ENCODE measurements around the gene IL1RAP.
A peak's percentile ranks its signal among the peaks of the same experiment; 100 is the strongest.
"Not testable (repeated sequence)": the region's sequence is repeated elsewhere in the genome, so short reads cannot be mapped to it uniquely, and the experiment has no call there.

IL1RAP gene

GRCh38 chr3:190517687-190518086, 3.8 kb downstream of the IL1RAP start:
- ATAC-seq (ENCODE audit: low read depth): peak; percentile 24; the same call in 2 of the 3 replicates
- DNase-seq (ENCODE audit: low spot score): no peak
- Histone ChIP-seq H3K27me3 (ENCODE audit: insufficient read depth, poor library complexity, severe bottlenecking) (no peaks in the 10 kb centered on the region), H3K27ac (ENCODE audit: poor library complexity, severe bottlenecking) (peak overlapping the region; percentile 58), H3K9me3 (ENCODE audit: severe bottlenecking) (no peaks in the 10 kb centered on the region), H3K4me1 (ENCODE audit: insufficient read depth, poor library complexity, severe bottlenecking) (peaks cover 47% of the 10 kb centered on the region), H3K36me3 (ENCODE audit: low read depth) (peaks cover 54% of the 10 kb centered on the region), H3K4me3 (ENCODE audit: severe bottlenecking) (no peak overlapping the region)
- TF ChIP-seq CTCF (IDR thresholded peaks at IDR 0.05; ENCODE audit: poor library complexity, severe bottlenecking): peak; percentile 34

- peak overlapping the region; percentile 36 for H3K27ac ChIP-seq (ENCODE audit: poor library complexity, severe bottlenecking)
- H3K27me3 ChIP-seq (ENCODE audit: insufficient read depth, poor library complexity, severe bottlenecking); ATAC-seq (ENCODE audit: low read depth); H3K4me3 ChIP-seq (ENCODE audit: severe bottlenecking); H3K9me3 ChIP-seq (ENCODE audit: severe bottlenecking); DNase-seq (ENCODE audit: low spot score): not testable (repeated sequence)
- peaks cover 63% of the 10 kb centered on the region for H3K36me3 ChIP-seq (ENCODE audit: low read depth)
- peaks cover 47% of the 10 kb centered on the region for H3K4me1 ChIP-seq (ENCODE audit: insufficient read depth, poor library complexity, severe bottlenecking)
These were observed 4.6 kb downstream of the IL1RAP start for GRCh38 chr3:190518531-190518930.

GRCh38 chr3:190519886-190520285, 6.0 kb downstream of the IL1RAP start:
- no peak for TF ChIP-seq CTCF (IDR thresholded peaks at IDR 0.05; ENCODE audit: poor library complexity, severe bottlenecking)
- peak overlapping the region; percentile 36 for H3K27ac ChIP-seq (ENCODE audit: poor library complexity, severe bottlenecking)
- no peaks in the 10 kb centered on the region for H3K9me3 ChIP-seq (ENCODE audit: severe bottlenecking)
- DNase-seq (ENCODE audit: low spot score) (no peak), ATAC-seq (ENCODE audit: low read depth) (peak; percentile 43)
- peaks cover 53% of the 10 kb centered on the region for H3K4me1 ChIP-seq (ENCODE audit: insufficient read depth, poor library complexity, severe bottlenecking)
- H3K27me3 ChIP-seq (ENCODE audit: insufficient read depth, poor library complexity, severe bottlenecking): no peaks in the 10 kb centered on the region
- no peak overlapping the region for H3K4me3 ChIP-seq (ENCODE audit: severe bottlenecking)
- H3K36me3 ChIP-seq (ENCODE audit: low read depth): peaks cover 75% of the 10 kb centered on the region

GRCh38 chr3:190521998-190522397, 8.1 kb downstream of the IL1RAP start:
- DNase-seq (ENCODE audit: low spot score): no peak
- H3K4me1 ChIP-seq (ENCODE audit: insufficient read depth, poor library complexity, severe bottlenecking): peaks cover 62% of the 10 kb centered on the region
- no peaks in the 10 kb centered on the region for H3K27me3 ChIP-seq (ENCODE audit: insufficient read depth, poor library complexity, severe bottlenecking)
- no peak overlapping the region for H3K4me3 ChIP-seq (ENCODE audit: severe bottlenecking)
- no peak for ATAC-seq (ENCODE audit: low read depth)
- TF ChIP-seq CTCF (IDR thresholded peaks at IDR 0.05; ENCODE audit: poor library complexity, severe bottlenecking): no peak
- H3K36me3 ChIP-seq (ENCODE audit: low read depth): peaks cover 83% of the 10 kb centered on the region
- H3K27ac ChIP-seq (ENCODE audit: poor library complexity, severe bottlenecking): peak overlapping the region; percentile 6
- no peaks in the 10 kb centered on the region for H3K9me3 ChIP-seq (ENCODE audit: severe bottlenecking)

GRCh38 chr3:190522621-190523222, 8.8 kb downstream of the IL1RAP start:
- Histone ChIP-seq H3K9me3 (ENCODE audit: severe bottlenecking) (no peaks in the 10 kb centered on the region), H3K27ac (ENCODE audit: poor library complexity, severe bottlenecking) (peak overlapping the region; percentile 6), H3K4me3 (ENCODE audit: severe bottlenecking) (no peak overlapping the region), H3K36me3 (ENCODE audit: low read depth) (peaks cover 88% of the 10 kb centered on the region), H3K27me3 (ENCODE audit: insufficient read depth, poor library complexity, severe bottlenecking) (no peaks in the 10 kb centered on the region), H3K4me1 (ENCODE audit: insufficient read depth, poor library complexity, severe bottlenecking) (peaks cover 62% of the 10 kb centered on the region)
- TF ChIP-seq CTCF (IDR thresholded peaks at IDR 0.05; ENCODE audit: poor library complexity, severe bottlenecking): no peak
- no peak for ATAC-seq (ENCODE audit: low read depth)
- DNase-seq (ENCODE audit: low spot score): no peak
